HTR-8/SVneo (cell line): ENCODE results near the gene SHE.

Source experiments
- DNase-seq: peaks from one replicate; pipeline ENCODE4 v3.0.0; 2011; ENCODE audit warnings: low spot score, mixed read lengths; ENCODE audit not compliant: insufficient read length
- FAIRE-seq: peaks from 2 replicates; lab custom pipeline; 2011; peaks lifted over from hg19 to GRCh38; lab: Jason Lieb, UNC

The SHE gene

DNA sequence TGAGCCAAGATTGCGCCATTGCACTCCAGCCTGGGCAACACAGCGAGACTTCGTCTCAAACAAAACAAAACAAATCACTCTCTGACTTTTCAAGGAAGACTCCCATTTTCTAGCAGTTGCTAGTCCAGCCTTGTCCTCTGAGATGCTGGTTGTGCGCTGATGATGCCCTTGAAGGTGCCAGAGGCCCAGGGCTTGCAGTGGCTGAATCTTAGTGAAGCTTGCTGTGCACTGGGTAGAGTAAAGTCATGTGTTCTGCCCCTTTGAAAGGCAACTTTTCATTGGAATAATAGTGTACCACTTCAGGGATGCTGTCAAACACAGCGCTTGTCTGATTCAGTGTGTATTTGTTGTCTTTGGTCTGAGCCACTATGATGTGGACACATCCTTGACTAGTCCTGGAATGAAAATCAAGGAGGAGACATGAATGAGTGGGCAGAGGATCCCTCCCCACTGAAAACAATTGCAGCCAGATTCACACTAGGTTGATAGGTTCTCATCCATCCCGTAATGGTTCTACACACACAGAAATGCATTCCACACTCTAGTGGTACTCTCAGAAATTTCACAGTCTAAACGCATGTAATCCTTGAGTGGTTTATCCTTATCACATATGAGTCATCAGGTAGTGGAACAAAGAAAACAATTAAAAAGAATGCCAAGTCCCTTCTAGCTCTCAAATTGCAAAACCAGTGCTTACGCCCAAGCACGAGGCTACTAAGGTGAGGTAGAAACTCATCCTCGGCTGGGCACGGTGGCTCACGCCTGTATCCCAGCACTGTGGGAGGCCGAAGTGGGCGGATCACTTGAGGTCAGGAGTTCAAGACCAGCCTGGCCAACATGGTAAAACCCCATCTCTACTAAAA is 18.0 kb downstream of the SHE start:
- DNase-seq (peak; percentile 14), FAIRE-seq (no peak)

DNA sequence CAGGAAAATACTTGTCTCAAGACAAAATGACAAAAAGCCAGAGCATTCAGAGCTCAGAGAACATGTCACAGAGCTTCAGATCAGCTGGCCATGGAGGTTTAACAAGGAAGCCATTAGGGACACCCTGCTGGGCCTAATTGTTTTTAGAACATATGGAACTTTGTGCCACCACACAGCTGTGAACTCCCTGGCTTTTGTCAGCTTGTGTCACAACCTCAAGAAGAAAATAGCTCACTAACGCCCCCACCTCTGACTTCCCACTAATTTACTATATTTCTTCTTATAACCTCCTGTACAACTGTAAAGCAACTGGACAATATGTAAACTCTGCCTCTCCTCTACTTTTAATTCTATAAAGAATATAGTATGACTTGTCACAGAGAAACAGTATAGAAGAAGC is 21.2 kb downstream of the SHE start:
- DNase-seq (no peak), FAIRE-seq (no peak)

DNA sequence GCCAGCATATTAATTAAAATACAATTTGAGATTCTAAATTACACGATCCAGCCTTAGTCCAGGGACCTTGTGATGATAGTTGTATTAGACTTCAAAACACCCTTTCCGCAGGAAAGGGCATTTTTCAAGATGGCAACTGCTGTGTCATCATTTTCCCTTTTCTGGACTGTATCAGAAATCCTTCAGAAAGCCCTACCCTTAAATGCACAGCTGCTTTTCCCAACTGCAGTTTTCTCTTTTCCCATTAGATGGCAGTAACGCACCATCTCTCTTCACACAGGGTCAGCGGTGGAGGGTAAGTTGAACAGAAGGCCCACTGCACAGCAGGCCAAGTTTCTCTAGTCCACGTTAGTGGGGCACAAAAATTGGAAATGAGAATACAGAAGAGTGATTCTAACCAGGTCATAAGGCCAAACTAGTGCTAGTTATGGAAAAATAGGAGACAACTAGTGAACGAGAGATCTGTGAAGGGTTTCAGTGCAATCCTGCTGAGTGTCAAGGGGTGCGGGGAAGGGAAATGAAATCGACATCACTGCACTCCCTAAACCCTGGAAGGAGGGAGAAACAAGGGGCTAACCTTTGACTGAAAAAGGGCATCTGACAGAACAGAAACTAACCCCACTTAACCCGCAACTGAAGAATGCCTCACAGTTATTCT is 22.3 kb downstream of the SHE start:
- FAIRE-seq: no peak
- peak; percentile 73 for DNase-seq

DNA sequence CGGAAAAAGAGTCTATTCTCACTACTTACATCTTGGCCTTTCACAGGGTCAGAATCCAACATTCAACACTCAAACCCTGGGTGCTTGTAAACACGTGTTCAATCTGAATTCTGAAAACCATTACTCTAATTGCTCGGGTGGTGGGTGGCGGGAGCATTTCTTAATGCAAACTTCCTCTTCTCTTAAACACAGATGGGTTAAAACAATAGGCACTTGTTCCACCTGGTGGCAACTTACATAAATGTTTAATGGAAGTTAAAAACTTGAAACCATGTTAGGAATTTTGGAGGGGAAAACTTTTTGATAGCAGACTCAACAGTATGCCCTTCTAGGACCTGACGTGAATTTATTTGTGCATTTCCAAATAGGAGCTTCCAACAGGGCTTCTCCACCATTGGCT is 23.6 kb downstream of the SHE start:
- DNase-seq (peak; percentile 18), FAIRE-seq (no peak)

DNA sequence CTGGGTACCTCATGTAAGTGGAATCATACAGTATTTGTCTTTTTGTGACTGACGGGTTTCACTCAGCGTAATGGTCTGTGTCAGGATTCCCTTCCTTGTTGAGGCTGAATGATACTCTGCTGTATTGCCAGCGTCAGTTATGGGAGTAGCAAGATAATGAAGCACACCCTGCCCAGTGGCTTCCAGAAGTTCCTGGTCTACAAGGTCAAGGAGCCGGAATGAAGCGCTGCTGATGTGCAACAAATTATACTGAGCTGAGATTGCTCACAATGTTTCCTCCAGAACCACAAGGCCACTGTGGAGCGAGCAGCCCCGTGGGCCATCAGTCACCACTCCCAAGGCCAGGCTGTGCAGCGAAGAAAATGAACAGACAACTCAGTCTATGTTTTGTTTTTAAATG is 24.2 kb downstream of the SHE start:
- FAIRE-seq (no peak), DNase-seq (no peak)

DNA sequence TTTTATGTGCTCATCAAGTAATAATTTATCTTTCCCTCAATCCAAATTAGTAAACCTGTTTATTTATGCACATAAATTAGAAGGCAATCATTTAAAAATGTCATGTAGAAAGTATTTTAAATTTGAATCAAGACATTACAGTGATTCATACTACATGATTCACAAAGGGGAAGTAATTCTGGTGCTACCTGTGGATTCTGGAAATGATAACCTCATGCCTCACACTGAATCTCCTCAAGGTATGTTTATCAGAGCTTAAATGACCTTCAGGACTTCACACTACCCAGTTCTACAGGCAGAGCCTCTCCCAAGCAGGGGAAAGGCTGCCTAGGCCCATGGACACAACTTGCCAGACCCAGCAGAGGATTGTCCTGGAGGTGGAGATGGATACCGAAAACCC is 25.4 kb downstream of the SHE start:
- no peak for DNase-seq
- FAIRE-seq: no peak

DNA sequence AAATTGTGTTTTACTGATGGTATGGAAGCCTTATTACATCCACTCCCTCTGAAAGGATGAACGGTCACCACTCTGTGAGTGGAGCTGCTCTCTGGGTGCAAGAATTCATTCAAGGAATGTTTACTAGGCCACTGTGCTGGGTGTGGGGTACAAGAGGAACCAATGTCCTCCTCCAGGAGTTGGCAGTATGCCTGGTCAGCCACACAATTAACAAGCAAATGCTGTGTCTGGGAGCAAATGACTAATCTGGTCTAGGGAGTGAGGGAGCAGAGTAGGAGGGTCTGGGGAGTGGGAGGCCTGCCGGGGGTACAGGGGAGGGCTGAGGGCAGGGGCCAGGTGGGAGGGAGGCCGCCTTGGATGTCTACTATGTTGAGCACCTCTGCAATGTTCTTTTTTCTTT is 27.4 kb downstream of the SHE start:
- DNase-seq (peak; percentile 20), FAIRE-seq (no peak)

DNA sequence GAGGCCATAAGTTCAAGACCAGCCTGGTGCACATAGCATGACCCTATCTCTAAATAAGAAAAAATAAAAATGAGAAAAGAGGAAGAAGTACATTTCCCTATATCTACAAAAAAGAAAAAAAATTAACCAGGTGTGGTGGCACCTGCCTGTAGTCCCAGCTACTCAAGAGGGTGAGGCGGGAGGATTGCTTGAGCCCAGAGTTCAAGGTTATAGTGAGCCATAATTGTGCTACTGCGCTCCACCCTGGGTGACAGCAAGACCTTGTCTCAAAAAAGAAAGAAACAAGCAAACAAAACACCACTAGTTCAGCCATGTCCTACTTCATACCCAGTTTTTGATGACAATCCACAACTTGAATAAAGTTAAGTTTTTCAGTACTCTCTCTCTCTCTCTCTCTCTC is 30.9 kb downstream of the SHE start:
- no peak for DNase-seq
- no peak for FAIRE-seq

DNA sequence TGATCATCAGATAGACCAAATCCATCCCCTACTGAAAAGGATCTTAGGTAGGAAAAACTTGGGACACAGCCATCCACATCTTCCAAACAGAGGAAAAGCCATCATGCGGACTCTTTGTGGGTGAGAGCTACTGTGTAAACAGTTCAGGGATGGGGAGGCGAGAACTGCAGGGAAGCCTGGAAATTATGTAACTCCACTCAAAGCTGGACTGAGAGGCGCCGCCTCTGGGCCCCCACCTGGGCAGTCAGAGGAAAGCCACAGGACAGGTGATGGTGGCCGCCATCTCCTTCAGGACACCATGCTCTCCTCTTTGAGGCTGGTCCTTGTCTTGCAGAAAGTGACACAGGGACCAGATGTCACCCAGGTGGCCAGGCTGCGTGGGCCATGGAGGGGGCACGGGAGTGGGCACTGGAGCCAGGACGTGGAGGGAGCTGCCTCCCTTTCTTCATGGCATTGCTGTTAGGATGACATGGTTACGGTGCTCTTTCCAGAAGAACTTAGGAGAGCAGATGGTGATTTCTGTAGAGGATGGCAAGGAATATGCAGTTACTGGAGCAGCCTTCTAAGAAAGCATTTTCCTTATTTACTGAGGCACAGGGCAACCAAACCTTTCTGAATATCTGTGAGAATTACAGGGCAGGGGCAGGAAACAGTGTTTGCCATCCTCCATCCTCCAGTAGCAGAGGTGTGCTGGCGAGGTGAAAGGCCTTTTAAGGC is 32.2 kb downstream of the SHE start:
- DNase-seq (no peak), FAIRE-seq (no peak)

DNA sequence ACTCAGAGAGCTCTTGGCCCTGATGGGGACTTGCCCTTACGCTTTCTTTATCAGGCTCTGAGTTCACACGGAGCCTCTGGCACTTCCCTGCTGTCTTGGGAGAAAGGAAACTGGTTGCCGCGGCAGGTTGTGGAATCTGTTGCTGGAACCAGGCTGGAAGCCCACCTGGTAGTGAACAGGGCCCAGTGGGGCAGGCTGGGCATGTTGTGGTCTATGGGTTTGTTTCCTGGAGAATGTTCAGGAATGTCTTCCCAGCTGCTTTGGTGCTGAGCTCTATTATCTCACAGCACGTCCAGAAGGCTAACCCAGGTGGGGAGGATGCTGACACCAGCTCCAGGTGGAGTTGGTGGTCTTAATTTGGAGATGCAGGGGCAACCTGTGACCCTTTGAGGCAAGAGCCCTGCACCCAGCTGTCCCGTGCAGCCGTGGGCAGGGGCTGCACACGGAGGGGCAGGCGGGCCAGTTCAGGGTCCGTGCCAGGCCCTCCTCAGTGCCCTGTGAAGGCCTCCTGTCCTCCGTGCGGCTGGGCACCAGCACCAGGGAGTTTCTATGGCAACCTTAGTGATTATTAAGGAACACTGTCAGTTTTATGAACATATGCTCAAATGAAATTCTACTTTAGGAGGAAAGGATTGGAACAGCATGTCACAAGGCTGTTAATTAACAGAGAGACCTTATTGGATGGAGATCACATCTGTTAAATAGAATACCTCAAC is 33.5 kb downstream of the SHE start:
- no peak for FAIRE-seq
- DNase-seq: no peak

DNA sequence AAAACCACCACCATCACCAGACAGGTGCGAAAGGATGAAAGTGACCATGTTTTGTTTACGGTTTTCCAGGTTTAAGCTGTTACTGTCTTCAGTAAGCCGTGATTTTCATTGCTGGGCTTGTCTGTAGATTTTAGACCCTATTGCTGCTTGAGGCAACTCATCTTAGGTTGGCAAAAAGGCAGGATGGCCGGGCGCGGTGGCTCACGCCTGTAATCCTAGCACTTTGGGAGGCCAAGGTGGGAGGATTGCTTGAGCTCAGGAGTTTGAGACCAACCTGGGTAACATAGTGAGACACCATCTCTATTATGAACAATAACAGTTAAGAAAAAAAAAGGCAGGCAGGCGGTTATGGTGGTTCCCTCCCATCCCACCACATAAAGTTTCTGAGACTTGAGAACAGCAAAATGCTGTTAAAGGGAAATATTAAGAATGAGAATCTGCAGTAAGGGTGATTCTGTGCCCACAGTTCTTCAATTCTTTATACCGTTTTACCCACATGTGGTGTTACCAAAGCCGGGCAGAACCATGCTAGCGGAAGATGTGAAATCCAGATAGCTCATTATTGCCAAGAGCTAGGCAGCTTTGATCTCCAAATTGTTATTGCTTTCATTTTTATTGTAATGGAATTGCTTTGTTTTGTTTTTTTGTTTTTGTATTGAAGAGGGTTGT is 34.6 kb downstream of the SHE start:
- FAIRE-seq (no peak), DNase-seq (no peak)

DNA sequence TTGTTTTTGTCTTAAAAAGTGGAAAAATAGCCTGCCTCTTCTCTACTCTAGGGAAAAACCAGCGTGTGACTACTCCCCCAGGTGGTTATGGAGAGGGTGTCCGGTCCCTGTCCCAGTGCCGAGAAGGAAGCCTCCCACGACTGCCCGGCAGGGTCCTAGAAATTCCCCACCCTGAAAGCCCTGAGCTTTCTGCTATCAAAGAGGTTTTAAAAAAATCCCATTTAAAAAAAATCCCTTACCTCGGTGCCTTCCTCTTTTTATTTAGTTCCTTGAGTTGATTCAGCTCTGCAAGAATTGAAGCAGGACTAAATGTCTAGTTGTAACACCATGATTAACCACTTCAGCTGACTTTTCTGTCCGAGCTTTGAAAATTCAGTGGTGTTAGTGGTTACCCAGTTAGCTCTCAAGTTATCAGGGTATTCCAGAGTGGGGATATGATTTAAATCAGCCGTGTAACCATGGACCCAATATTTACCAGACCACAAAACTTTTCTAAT is 35.2 kb downstream of the SHE start:
- DNase-seq (no peak), FAIRE-seq (no peak)

DNA sequence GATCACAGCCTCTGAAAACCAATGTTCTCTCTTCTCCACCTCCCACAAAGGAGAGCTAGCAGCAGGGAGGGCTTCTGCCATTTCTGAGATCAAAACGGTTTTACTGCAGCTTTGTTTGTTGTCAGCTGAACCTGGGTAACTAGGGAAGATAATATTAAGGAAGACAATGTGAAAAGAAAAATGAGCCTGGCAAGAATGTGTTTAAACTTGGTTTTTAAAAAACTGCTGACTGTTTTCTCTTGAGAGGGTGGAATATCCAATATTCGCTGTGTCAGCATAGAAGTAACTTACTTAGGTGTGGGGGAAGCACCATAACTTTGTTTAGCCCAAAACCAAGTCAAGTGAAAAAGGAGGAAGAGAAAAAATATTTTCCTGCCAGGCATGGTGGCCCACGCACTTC is 36.0 kb downstream of the SHE start:
- no peak for DNase-seq
- FAIRE-seq: no peak

DNA sequence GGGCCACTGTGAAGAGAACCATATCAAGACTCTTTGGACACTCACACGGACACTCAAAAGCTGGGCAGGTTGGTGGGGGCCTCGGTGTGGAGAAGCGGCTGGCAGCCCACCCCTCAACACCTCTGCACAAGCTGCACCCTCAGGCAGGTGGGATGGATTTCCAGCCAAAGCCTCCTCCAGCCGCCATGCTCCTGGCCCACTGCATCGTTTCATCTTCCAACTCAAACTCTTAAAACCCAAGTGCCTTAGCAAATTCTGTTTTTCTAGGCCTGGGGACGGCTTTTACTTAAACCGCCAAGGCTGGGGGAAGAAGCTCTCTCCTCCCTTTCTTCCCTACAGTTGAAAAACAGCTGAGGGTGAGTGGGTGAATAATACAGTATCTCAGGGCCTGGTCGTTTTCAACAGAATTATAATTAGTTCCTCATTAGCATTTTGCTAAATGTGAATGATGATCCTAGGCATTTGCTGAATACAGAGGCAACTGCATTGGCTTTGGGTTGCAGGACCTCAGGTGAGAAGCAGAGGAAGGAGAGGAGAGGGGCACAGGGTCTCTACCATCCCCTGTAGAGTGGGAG is 36.5 kb downstream of the SHE start:
- DNase-seq: no peak
- no peak for FAIRE-seq

DNA sequence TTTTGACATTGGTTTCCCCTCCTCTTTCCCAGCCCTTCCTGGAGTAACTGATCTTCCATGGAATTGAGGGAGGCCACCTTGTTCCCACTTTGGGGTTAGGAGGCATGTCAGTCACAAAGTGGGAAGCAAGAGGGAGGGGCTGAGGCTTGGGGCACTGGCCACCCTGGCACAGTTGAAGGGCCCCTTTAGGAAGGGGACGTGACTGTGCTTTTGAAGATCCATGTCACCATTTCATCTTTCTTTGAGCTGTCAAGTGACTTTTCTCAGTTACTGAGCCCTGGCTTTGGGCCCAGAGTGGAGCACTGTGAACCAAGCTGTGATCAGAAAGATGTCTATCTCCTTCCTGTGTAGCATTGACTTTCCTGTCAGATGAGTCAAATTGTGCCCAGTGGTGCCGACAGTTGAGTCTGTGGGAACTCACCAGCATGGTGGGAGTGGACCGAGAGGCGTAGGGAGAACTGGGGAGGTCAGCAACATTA is 38.7 kb downstream of the SHE start:
- DNase-seq (no peak), FAIRE-seq (no peak)

DNA sequence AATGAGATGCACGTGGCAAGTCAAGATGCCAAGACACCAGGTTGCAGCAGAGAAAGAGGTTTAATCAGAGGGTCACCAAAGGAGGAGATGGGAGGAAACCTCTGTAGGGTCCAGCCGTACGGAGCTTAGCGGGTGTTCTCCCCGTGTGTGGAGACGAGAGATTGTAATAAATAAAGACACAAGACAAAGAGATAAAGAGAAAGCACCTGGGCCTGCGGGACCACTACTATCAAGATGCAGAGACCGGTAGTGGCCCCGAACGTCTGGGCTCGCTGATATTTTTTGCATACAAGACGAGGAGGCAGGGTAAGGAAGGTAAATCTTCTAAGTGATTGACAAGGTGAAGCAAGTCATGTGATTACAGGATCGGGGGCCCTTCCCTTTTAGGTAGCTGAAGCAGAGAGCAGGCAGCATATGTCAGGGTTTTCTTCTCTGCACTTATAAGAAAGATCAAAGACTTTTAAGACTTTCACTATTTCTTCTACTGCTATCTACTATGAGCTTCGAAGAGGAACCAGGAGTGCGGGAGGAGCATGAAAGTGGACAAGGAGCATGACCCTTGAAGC is 41.4 kb downstream of the SHE start:
- no peak for DNase-seq
- no peak for FAIRE-seq

DNA sequence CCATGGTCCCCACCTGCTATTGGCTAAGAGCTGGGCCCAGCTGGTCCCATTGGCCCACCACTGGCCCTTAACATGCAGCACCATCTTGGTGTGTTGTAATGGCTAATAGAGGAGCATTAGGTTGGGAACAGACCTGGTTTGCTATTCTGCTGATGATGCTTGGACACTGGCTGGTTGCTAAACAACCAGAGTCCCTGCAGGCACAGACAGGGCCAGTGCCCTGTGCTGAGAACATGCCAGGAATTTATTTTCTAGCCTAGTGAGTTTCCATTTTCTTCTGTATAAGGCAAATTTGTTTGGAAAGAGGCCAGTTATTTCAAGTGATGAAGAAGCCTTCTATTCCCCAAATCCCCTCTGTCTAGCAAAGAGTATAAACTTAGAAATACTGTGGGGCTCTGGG is 43.1 kb downstream of the SHE start:
- DNase-seq: no peak

DNA sequence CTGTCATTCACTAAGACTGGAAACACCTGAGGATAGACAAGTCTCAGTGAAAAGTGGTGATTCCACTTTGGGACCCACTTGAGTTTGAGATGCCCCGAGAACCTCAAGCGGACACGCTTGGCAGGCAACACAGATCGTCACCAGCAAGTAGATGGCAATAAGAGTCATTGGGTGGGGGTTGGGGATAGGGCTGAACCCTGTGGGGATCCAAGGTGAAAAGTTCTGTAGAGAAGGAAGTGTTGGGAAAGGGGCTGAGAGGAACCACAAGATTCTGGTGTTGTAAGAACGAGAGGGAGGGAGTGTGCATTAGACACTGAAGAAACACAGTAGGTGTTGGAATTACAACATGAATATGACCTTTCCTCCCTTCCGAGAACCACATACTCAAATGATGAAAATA is 45.6 kb downstream of the SHE start:
- DNase-seq: no peak
- no peak for FAIRE-seq

More for the DNA sequence above, 43.1 kb downstream of the SHE start:
- no peak for FAIRE-seq
